ENCODE data around the gene LRRK1.

DNA sequence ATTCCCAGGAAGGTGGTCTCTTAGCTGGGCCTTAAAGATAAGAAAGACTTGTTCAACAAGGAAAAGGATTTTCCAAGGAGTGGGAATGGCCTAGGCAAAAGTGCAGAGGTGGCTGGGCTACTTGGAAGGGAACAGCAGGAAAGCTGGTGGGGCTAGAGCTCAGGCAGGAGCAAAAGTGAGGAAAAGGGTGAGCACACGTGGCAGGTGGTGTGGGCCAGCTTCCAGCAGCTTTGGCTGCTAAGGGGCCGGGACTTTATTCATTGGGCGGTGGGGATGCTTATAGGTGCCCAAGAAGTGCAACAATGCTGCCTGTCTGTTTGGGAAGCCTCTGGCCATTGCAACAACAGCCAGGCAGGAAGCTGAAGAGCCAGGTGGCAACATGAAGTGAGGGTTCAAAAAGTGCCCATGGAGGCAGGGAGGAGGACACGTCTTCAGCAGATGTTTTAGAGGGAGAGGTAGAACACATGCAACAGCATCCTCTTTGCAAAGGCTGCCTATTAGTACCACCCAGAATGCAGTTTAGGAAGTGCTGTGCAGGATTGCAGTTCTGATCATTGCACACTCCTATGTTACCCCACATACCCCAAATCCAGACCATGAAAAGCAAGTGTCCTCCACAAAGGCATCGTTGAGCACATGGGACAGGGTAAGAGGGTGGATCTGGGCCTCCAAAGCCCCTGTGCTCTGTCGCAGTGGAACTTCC lies 25.7 kb upstream of the LRRK1 start:
- TF ChIP-seq POLR2A (IDR thresholded peaks at IDR 0.05; ENCODE audit: low read depth, low read length) (no peak), TAF1 (IDR thresholded peaks at IDR 0.05; ENCODE audit: borderline replicate concordance, low read depth, low read length) (no peak), POLR2AphosphoS5 (IDR thresholded peaks at IDR 0.05; ENCODE audit: low read depth, low read length) (no peak)
